ENCODE results near the gene TBX19. TPM values are rescaled to one million over a fixed set of nuclear protein-coding genes. Genes with fewer than 3 reads are reported as not detected.

TBX19 gene
- total and polyA plus RNA-seq, 2 of the 8 experiments (the other 6 are each of a cell fraction or from before 2014, with no cell fraction given): 1.0 to 1.8 TPM

DNA sequence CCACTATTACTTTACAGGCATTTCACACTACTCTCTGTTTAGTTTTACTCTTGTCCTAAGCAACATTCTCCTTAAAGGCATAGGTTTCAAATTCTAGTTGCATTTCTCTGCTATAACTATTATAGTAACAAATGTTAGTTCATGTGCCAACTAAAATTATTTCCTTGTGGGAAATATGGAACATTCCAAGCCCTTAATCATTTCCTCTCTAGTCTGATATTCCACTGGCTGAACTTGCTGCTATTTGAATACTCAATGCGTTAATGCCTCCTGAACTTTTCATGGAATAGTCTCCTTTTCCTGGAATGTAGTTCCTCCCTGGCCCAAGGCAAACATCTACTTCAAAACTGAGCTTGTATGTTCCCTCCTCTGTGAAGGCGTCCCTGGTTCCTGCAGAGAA, 19.3 kb upstream of the TBX19 start (continued):
- TF ChIP-seq, protein P1, sequence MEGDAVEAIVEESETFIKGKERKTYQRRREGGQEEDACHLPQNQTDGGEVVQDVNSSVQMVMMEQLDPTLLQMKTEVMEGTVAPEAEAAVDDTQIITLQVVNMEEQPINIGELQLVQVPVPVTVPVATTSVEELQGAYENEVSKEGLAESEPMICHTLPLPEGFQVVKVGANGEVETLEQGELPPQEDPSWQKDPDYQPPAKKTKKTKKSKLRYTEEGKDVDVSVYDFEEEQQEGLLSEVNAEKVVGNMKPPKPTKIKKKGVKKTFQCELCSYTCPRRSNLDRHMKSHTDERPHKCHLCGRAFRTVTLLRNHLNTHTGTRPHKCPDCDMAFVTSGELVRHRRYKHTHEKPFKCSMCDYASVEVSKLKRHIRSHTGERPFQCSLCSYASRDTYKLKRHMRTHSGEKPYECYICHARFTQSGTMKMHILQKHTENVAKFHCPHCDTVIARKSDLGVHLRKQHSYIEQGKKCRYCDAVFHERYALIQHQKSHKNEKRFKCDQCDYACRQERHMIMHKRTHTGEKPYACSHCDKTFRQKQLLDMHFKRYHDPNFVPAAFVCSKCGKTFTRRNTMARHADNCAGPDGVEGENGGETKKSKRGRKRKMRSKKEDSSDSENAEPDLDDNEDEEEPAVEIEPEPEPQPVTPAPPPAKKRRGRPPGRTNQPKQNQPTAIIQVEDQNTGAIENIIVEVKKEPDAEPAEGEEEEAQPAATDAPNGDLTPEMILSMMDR (IDR thresholded peaks at IDR 0.05; ENCODE audit: control extremely low read depth in 1 of 3, insufficient read depth in 1 of 3, low read depth in 1 of 3, low read length in 3 of 3): no peak
- no peak for TF ChIP-seq EZH2 (IDR thresholded peaks at IDR 0.05; ENCODE audit: low read depth, low read length, severe bottlenecking)
- TF ChIP-seq SP4 (IDR thresholded peaks at IDR 0.05; ENCODE audit: low read length): no peak
- no peak for TF ChIP-seq TAF1 (IDR thresholded peaks at IDR 0.05; ENCODE audit: low read depth, low read length)
- TF ChIP-seq, protein P2, sequence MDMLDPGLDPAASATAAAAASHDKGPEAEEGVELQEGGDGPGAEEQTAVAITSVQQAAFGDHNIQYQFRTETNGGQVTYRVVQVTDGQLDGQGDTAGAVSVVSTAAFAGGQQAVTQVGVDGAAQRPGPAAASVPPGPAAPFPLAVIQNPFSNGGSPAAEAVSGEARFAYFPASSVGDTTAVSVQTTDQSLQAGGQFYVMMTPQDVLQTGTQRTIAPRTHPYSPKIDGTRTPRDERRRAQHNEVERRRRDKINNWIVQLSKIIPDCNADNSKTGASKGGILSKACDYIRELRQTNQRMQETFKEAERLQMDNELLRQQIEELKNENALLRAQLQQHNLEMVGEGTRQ (IDR thresholded peaks at IDR 0.05; ENCODE audit: low read length): no peak

Data from H1 (cell line).